Hematopoietic multipotent progenitor cell (in vitro differentiated cells): ENCODE data around the gene SLC25A23. TPM values are rescaled to one million over a fixed set of nuclear protein-coding genes. Genes with fewer than 3 reads are reported as not detected.
"Not testable (repeated sequence)": the region's sequence is repeated elsewhere in the genome, so short reads cannot be mapped to it uniquely, and the experiment has no call there.

Source experiments
- DNase-seq, 3 donors: peaks; one replicate each; pipeline ENCODE4 v3.0.0-alpha.2; 2011 to 2015; ENCODE audit warnings: low read depth in 2 of 3, low spot score in 2 of 3
- total RNA-seq: library from RNA; depleted of rRNA; stranded (reverse); fragments of >200 nt; gene quantifications from one replicate; pipeline ENCODE4 v1.2.3, GENCODE V29; 2012

SLC25A23 gene
- total RNA-seq: 10.8 TPM

DNA sequence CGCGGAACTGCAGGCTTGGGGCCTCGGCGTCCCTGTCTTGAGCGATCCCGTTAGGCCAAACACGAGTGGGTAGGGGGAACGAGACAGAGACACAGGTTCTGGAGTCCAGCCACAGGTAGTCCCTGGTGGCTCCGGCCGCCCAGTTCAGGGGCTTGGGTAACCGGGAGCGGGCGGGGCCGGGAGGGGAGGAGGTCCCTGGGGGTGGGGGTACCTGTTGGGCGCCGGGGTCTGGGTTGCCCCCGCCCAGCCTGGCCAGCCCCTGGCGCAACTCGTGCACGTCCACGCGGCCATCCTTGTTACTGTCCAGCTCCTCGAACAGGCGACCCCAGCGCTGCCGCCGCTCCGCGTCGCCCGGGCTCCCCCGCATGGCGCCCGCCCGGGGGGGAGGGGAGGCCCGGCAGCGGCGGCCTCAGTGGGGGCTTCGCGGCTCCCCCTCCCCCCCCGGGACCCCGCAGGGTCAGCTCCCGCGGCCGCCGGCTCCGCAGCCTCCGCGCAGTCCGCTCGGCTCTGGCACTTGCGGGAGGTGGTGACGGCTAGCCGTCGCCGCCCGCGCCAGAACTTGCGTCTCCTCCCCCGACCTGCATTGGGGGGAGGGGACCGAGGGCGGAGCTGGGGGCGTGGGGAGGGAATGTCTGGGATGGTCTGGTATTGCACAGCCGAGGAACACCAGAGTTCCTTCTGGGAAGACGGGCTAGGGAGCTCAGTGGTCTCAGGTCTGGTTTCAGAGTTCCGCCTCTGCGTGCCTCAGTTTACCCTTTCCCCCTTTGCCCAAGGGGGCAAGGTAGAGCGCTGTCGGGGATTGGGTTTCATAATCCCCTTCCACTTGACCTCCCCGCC lies at the start of gene SLC25A23:
Gene SLC25A23, minus strand, starts transcription at position 531 of the 837 bp plus-strand sequence. Its CDS starts 164 bp downstream, at position 367.
- DNase-seq: peak in 2 of 3 donors; percentile 37 to 52

DNA sequence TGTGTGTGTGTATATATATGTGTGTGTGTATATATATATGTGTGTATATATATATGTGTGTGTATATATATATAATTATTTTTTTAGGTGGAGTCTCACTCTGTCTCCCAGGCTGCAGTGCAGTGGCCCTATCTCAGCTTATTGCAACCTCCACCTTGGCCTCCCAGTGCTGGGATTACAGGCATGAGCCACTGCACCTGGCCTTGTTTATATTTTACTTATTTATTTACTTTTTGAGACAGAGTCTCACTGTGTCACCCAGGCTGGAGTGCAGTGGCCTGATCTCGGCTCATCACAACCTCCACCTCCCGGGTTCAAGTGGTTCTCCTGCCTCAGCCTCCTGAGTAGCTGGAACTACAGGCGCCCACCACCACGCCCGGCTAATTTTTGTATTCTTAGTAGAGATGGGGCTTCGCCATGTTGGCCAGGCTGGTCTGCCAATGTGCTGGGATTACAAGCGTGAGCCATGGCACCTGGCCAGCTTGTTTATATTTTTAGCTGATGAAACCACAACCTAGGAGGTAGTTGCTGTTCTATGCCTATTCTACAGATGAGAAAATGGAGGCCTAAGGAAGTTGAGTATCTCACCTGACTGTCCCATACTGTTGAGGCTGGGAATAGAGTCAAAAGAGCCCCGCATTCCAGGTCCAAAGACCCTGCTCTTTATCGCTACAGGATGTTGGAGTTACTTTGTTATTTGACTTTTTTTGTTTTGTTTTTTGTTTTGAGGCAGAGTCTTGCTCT lies 48.6 kb upstream of the SLC25A23 start:
- not testable (repeated sequence) for DNase-seq

DNA sequence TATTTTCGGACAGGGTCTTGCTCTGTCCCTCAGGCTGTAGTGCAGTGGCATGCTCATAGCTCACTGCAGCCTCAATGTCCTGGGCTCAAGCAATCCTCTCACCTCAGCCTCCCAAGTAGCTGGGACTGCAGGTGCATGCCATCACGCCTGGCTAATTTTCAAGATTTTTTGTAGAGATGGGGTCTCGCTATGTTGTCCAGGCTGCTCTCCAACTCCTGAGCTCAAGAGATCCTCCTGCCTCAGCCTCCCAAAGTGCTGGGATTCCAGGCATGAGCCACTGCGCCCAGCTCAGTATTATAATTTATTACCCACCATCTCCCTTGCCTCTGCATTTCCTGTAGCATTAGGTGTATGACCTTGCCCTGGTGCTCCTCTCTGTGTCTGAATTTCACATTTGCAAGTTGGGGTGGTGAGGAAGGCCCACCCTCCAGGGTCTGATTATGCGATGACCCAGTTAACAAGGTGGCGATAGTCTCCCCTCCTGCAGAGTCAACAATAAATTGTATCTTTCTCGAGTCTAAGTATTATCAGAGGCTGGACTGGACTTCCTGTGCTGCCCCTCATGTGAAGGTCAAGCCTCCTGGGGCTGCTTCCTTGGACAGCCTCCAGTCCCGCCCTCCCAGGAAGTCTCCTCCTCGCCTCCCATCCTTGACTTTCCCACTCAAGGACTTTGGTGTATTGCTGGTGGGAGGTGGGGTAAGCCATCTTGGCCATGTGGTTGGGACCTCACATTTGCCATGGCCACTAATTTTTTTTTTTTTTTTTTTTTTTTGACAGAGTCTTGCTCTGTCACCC lies 44.0 kb upstream of the SLC25A23 start:
- no peak for DNase-seq

DNA sequence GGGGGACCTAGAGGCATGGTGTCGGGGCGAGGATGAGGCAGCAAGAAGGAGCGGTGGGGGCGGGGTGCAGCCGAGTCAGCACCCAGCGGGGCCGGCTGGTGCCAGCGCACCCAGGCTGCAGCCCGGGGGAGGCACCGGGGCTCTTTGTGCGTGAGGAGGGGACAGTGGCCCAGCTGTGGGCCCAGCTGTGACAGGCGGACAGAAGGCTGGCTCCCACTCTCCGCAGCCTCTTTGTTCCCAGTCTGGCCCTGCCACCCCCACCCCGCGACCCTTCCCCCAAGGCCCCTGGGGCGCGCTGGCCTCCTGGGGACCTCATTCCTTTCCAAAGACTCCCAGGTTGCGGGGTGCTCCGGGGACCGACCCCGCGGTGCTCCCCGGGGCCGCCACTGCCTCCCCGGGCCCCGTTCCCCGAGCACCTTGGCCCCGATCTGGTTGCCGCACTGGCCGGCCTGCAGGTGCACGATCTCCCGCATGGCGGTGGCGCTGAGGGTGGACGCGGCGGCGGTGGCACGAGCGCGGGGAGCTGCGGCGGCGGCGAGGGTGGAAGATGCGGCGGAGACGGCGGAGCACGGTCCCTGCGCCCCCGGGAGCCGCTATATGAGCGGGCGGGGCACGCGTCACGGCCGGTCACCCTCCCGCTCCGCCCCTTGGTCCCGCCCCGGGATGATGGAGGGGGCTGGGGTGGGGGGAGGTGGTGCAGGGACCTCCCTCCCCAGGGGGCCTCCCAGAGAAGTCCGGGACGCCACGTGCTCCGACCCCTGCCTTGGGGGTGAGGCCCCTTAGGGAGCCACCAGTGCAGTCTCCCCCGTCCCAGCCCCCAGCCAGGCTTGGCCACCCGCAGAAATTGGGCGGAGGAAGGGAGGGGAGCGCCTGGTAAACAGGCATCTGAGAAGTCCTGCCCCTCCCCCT lies 42.4 kb upstream of the SLC25A23 start, which contains the start of gene TUBB4A:
Gene TUBB4A, minus strand, starts transcription at position 570 of the 909 bp plus-strand sequence. Its CDS starts 97 bp downstream, at position 473.
- peak in 1 of 3 donors; percentile 47 for DNase-seq

DNA sequence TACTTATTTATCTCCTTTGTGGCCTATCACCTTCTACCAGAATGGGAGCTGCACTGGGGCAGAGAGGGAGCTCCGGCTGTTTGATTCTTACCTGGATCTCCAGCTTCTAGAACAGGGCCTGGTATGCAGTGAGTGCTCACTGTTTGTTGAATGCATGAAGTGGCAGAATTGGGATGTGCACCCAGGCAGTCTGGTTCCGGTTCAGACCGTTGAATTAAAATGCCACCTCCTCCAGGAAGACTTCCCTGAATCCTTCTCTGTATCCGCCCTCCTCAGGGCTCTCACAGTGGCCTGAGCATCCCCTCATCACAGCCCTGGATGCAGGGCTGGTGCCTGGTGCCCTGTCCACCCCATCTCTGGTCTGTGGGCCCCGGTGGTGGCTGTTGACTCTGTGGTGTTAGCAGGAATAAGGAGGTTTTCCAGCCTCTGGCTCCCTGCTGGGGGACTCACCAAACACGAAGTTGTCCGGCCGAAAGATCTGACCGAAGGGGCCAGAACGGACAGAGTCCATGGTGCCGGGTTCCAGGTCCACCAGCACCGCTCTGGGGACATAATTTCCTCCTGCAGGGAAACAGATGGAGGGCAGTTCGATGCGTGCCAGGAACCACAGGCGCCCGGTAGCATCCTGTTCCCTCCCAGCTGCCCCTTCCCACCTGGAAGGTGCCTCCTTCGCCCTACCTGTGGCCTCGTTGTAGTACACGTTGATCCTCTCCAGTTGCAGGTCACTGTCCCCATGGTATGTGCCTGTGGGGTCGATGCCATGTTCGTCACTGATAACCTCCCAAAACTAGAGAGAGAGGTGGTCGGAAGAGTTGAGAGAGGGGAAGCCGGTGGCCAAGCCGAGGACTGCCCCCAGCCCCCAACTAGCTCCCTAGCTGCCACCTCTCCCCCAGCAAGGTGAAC lies 41.5 kb upstream of the SLC25A23 start:
- no peak for DNase-seq

DNA sequence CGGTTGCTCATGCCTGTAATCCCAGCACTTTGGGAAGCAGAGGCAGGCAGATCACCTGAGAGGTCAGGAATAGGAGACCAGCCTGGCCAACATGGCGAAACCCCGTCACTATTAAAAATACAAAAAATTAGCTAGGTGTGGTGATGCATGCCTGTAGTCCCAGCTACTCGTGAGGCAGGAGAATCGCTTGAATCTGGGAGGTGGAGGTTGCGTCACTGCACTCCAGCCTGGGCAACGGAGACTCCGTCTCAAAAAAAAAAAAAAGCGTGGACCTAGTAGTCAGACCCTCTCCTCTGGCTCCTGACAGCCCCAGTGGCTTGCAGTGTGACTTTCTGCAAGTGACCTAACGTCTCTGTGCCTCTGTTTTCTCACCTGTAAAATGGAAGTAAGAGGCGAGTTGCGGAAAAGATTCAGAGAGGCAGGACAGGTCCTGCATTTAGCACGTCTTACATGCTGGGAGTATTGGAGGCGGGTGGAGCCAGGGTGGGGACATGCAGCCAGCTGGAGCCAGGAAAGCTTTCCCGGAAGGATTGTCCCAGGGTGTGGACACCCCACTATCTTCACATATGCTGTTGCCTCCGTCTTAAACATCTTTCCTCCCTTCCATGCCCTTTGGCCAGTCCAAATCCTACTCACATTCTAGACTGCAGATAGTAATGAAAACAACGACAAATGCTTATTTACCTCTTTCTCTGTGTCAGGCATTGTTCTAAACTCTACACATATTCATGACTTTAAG lies 39.6 kb upstream of the SLC25A23 start:
- DNase-seq: no peak

DNA sequence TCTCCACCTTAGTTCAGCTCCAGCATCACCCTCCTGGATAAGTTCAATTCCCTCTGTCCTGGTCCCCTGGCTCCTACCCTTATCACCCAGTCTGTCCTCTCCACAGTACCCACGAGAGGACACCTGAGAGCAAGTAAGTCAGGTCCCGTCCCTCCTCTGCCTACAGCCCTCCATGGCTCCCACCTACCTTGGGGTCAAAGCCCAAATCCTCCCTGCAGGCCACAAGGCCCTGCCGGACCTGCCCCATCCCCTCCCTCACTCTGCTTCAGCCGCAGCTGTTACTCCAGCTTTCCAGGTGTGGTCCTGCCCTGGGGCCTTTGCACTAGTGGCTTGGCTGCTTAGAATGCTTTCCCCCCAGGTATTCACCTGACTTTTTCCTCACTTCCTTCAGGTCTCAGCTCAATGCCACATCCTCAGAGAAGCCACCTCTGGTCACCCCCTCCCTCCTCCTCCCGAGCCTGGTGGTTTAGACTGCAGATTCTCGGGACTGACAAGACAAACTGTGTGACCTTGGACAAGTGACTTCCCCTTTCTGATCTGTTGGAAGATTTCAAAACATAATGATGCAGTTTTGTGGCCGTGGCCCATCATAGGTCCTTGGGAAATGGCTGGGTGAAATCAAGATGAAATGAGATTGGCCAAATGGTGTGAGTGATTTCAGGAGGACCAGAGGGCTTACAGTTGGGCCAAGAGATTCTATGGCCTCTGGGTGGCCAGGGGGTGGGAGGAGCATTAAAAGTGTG lies 38.9 kb upstream of the SLC25A23 start:
- DNase-seq: no peak

DNA sequence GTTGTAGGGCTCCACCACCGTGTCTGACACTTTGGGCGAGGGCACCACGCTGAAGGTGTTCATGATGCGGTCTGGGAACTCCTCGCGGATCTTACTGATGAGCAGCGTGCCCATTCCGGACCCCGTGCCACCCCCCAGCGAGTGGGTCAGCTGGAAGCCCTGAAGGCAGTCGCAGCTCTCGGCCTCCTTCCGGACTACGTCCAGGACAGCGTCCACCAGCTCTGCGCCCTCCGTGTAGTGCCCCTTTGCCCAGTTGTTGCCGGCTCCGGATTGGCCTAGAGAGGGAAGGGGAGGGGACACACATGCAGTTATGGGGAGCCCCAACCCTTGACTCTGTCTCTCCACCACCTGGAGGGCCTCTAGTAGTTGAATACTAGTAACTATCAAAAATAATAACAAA lies 36.4 kb upstream of the SLC25A23 start:
- no peak for DNase-seq

DNA sequence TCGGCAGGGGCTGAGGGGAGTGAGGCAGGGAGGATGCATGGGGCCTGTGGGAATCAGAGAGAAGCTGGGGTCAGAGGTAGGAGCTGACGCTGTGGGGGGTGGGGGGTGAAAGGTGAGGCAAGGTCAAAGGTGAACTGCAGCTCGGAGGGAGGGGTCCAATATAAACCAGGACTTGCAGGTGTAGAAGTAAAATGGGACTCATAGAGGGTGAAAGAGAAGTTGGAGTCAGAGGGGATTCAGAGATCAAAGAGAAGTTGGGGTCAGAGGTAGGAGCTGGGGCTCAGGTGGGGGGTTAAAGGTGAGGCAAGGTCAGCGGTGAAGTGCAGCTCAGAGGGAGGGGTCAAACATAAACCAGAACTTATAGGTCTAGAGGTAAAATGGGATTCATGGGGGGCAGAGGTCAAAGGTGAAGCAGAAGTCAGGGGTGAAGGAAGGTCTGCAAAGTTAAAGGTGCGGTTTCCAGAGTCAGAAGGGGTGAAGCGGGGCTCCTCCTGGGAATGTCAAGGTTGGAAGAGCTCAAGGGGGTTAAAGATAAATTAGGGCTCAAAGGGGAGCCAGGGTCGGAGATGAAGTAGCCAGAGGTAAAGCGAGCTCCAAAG lies 34.9 kb upstream of the SLC25A23 start:
- DNase-seq: no peak

DNA sequence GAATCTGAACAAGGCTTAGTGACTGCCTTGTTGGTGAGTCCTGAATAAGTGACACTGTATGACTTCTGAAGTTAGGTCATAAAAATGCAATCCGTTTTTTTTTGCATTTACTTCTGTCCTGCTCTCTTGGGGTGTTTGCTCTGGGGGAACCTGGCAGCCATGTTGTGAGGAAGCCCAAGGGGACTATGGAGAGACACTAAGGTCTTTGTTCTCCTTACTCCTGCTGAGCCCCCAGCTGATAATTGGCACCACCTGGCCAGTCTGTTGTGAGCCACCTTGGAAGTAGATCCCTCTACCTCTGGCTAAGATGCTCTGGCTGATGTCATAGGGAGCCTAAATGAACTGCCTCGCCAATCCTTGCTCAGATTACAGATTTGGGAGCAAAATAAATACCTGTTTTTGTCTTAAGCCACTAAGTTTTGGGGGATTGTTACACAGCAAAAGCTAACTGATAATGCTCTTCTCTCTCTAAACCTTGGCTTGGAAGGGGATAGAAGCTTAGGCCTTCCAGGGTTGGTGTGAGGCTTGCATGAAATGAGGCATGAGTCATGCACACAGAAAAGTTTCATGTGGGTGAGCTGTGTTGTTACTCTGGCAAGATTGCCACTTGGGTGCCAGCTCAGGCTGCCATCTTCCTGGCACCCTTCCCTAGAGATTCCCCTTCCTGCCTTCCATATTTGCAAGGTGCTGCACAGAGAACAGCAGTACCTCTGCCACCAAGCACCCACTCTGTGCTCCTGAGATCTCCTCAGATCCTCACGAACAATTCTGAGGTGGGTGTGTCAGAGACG lies 32.4 kb upstream of the SLC25A23 start:
- DNase-seq: no peak

DNA sequence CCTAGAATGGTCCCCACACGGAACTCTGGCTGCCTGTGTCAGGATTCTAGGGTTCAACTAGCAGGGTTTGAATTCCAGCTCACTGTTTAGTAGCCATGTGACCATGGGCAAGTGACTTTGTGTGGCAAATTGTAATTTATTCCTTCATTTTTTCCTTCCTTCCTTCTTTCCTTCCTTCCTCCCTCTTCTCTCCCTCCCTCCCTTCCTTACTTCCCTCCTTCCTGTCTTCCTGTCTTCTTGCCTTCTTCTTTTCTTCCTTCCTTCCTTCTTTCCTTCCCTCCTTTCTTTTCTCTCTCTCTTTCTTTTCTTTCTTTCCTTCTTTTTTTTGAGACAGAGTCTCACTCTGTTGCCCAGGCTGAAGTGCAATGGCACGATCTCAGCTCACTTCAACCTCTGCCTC lies 30.5 kb upstream of the SLC25A23 start:
- DNase-seq: no peak

DNA sequence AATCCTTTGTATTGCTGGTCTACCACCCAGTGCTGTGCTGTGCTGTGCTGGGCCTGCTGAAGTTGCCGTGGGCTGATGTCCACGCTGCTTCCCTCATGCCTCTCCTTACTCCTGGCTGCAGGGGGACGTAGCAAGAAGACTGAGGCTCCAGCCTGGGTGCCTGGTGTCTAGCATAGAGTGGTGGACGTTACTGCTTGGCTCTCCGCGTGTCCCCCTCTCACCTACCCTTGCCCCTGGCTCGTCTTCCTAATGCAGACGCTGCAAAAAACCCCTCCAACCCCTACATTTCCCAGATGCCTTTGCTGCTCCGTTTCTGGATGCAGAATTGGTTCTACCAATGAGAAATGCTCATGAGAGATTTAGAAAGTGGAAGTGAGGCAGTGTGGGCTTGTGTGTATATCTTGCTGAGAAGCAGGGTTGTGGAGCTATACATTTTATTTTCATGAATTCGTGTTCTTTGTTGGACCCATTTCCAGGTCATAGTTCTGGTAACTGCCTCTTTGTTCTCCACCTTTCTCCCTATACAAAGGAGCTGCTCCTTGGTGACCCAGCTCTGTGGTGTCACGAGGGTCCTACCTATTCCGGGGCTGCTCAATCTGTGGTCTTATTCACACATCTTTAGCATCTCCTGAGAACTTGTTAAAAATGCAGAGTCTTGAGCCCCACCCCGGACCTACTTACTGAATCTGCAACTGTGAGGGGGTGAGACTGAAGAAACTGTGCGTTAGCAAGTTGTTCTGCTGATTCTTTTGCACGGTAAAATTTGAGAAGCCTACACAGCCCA lies 29.9 kb upstream of the SLC25A23 start:
- no peak for DNase-seq

DNA sequence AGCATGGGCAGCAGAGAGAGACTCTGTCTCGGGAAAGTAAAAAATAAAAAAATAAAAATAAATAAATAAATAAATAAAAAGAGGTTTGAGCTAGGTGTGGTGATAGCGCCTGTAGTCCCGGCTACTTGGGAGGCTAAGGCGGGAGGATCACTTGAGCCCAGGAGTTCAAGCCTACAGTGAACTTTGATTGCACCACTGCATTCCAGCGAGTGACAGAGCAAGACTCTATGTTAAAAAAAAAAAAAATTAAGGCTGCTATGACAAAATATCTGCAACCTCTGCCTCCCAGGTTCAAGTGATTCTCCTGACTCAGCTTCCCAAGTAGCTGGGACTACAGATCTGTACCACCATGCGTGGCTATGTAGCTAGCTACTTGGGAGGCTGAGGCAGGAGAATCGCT lies 25.2 kb upstream of the SLC25A23 start:
- no peak for DNase-seq

DNA sequence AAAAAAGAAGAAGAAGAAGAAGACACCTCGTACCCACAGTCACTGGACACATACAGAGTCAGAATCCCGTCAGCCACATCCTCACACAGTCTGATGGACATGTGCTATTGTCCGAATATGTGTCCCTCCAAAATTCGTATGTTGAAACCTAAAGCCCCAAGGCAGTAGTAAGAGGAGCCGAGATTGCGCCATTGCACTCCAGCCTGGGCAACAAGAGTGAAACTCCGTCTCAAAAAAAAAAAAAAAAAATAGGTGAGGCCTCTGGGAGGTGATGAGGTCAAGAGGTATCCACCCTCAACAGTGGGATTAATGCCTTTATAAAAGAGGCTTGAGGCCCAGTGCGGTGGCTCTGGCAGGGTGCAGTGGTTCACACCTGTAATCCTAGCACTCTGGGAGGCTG lies 24.6 kb upstream of the SLC25A23 start:
- no peak for DNase-seq

DNA sequence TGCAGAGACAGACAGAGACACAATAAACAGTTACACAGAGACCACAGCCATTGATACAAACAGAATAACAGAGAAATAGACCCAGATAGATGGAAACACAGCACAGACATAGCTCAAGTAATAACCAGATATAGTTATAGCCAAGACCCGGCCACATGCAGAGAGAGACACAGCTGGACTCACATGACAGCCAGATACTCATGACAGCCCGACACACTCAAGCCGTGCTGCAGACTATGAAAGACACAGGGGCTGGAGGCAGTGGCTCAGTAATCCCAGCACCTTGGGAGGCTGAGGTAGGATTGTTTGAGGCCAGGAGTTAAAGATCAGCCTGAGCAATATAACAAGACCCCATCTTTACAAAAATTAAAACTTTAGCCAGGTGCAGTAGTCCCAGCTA lies 23.6 kb upstream of the SLC25A23 start:
- DNase-seq: no peak

DNA sequence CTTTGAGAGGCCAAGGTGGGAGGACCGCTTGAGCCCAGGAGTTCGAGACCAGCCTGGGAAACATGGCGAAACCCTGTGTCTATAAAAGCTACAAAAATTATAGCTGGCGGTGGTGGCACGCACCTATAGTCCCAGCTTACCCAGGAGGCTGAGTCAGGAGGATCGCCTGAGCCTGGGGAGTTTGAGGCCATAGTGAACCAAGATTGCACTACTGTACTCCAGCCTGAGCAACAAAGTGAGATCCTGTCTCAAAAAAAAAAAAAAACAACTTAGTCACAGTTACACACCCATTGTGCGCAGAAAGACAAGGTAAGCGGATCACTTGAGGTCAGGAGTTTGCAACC lies 22.7 kb upstream of the SLC25A23 start:
- DNase-seq: no peak
